HG02970 (cell line): ENCODE results near the gene CENPS.

Source experiments
- ATAC-seq: cut with Tn5 transposase; IDR thresholded peaks from one replicate; pipeline ENCODE4 v1.9.1; 2021; ENCODE audit warnings: mild to moderate bottlenecking, moderate library complexity, moderate number of reproducible peaks; ENCODE audit not compliant: unreplicated experiment, low FRiP score

CENPS gene

DNA sequence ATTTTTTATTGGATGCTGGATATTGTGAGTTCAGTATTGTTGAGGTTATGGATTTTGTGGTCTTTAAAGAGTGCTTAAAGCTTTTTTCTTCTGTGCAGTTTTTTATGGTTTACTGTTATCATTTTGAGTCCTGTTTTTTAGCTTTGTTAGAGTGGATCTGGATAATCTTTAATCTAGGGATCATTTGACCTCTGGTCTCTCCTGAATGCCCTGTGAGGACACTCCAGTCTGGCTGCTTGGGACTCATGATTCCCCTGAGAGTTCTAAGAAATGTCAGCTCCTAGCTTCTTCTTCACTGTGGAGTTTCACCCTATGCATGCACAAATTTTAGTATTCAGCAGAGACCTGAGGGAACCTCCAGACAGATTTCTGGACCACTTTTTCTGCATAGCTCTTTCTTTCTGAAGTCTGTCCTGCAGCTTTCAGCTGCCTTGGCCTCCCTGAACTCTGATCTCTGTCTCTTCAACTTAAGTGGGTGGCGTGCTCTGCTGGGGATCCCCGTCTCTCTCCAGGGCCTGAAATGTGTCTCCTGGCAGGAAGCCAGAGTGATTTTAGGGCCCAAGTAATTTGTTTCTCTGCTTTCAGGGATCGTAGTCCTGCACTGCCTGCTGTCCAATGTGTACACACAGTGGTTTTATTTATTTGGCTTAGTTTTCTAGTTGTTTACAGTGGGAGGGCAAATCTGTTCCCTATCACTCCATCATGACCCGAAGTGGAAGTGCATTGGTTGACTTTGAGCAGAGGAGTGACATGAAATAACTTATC, 59.2 kb downstream of the CENPS start:
- no peak for ATAC-seq

DNA sequence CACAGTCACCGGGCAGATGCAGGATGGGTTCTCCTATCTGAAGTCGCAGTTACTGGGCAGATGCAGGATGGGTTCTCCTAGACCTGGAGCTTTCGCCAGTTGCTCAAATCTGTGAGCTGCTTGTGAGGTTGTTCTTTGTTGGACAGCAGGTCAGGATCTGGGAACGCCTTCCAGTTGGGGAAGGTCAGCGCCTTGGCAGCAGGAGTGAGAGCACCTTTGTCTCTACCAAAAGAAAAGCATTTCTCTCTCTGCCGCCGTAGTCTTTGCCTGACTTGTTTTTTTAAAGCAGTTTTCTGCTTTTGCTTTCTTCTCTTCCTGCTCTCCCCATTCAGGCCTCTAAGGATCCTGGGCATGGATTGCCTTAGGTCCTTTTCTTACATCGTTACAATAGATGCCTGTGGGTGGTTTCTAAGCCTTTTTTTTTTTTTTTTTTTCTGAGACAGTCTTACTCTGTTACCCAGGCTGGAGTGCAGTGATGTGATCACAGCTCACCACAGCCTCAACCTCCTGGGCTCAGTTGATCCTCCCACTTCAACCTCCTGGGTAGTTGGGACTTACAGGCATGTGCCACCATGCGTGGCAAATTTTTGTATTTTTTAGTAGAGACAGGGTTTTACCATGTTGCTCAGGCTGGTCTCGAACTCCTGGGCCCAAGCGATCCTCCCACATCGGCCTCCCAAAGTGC, 60.2 kb downstream of the CENPS start:
- ATAC-seq = no peak
